Mammary epithelial cell (primary cell): ENCODE results near the gene ATP5F1A.

Experiments used
- CTCF ChIP-seq, 2 donors: IDR thresholded peaks in 1 of 2; conservative IDR thresholded peaks in 1 of 2; 2 replicates each; pipeline ENCODE4 v1.5.1; 2011 to 2012; ENCODE audit warnings: inconsistent platforms in 2 of 2, low read length in 2 of 2, mild to moderate bottlenecking in 2 of 2, control low read depth in 1 of 2, low read depth in 1 of 2; ENCODE audit not compliant: insufficient read depth in 1 of 2; ENCODE audit errors: extremely low read depth in 1 of 2
- EZH2 ChIP-seq: IDR thresholded peaks from 2 replicates; pipeline ENCODE4 v1.6.1; 2012; ENCODE audit warnings: low read length, inconsistent platforms, borderline replicate concordance

GRCh38 chr18:46140173-46140572 lies 42.1 kb upstream of the ATP5F1A start:
- TF ChIP-seq CTCF (conservative IDR thresholded peaks at IDR 0.05 in 1 of 2, IDR thresholded peaks at IDR 0.05 in 1 of 2; ENCODE audit: extremely low read depth in 1 of 2, insufficient read depth in 1 of 2, low read depth in 1 of 2, low read length in 2 of 2), result no peak
- no peak for TF ChIP-seq EZH2
